SK-N-SH (cell line): Measurements from ENCODE around the gene PRR19. TPM values are rescaled to one million over a fixed set of nuclear protein-coding genes. Genes with fewer than 3 reads are reported as not detected.

Source experiments
- CTCF ChIA-PET: fragments of 300-600, 350-600 bp; formaldehyde crosslinking; extraction: SDS; loops from one replicate; lab custom pipeline; 2021; lab: Yijun Ruan, JAX
- POLR2A ChIA-PET: fragments of 350-600 bp; sonication (Branson Sonifier 250); formaldehyde crosslinking; extraction: SDS; loops from one replicate; lab custom pipeline; 2020; ENCODE audit warnings: antibody characterized with exemption, inconsistent platforms; lab: Yijun Ruan, JAX
- DNase-seq: peaks from one replicate; pipeline ENCODE4 v3.0.0; 2012
- H2AFZ ChIP-seq: fragments of 200-600 bp; sonication (generic); 2 replicates; pipeline ENCODE4 v1.8.1; 2016; ENCODE audit warnings: antibody characterized with exemption, mild to moderate bottlenecking, low read depth
- H3F3A ChIP-seq: fragments of 200-600 bp; sonication (generic); replicated peaks from 2 replicates; pipeline ENCODE3; 2016; ENCODE audit warnings: antibody characterized with exemption, mild to moderate bottlenecking; ENCODE audit not compliant: insufficient read depth
- H3K27ac ChIP-seq, 2 experiments: fragments of 200-500 bp in 1 of 2; fragments of 200-600 bp in 1 of 2; sonication (Bioruptor generic) in 1 of 2; sonication (generic), shearing (Covaris generic) in 1 of 2; 2 replicates each; pipeline versions ENCODE4 v1.5.1 to v1.6.1; 2014 to 2016; ENCODE audit warnings: low read depth in 2 of 2, inconsistent platforms in 1 of 2, low read length in 1 of 2, mild to moderate bottlenecking in 1 of 2, mixed read lengths in 1 of 2
- H3K27me3 ChIP-seq: fragments of 200-600 bp; sonication (generic), shearing (Covaris generic); 2 replicates; pipeline ENCODE4 v1.6.1; 2016; ENCODE audit warnings: mixed run types; ENCODE audit not compliant: insufficient read depth
- H3K36me3 ChIP-seq, 2 experiments: fragments of 200-500 bp in 1 of 2; fragments of 200-600 bp in 1 of 2; sonication (Bioruptor generic) in 1 of 2; sonication (generic) in 1 of 2; replicated peaks in 1 of 2; 2 replicates each; pipeline versions ENCODE3 to v1.5.1; 2014 to 2016; ENCODE audit warnings: low read length in 1 of 2, mild to moderate bottlenecking in 1 of 2; ENCODE audit not compliant: insufficient read depth in 2 of 2, control insufficient read depth in 1 of 2
- H3K4me1 ChIP-seq, 2 experiments: fragments of 200-500 bp in 1 of 2; fragments of 200-600 bp in 1 of 2; sonication (Bioruptor generic) in 1 of 2; sonication (generic), shearing (Covaris generic) in 1 of 2; 2 replicates each; pipeline versions ENCODE4 v1.5.1 to v1.6.1; 2014 to 2016; ENCODE audit warnings: low read depth in 1 of 2, low read length in 1 of 2, mixed run types in 1 of 2; ENCODE audit not compliant: insufficient read depth in 2 of 2, control insufficient read depth in 1 of 2
- H3K4me2 ChIP-seq: fragments of 200-600 bp; sonication (generic), shearing (Covaris generic); 2 replicates; pipeline ENCODE4 v1.6.1; 2017; ENCODE audit warnings: mixed run types
- H3K4me3 ChIP-seq, 2 experiments: fragments of 200-500 bp in 1 of 2; fragments of 200-600 bp in 1 of 2; sonication (Bioruptor generic) in 1 of 2; sonication (generic), shearing (Covaris generic) in 1 of 2; 2 replicates each; pipeline versions ENCODE4 v1.5.1 to v1.8.1; 2014 to 2016; ENCODE audit warnings: low read depth in 2 of 2, inconsistent platforms in 1 of 2, low read length in 1 of 2, mild to moderate bottlenecking in 1 of 2, mixed read lengths in 1 of 2, moderate library complexity in 1 of 2
- H3K79me2 ChIP-seq: fragments of 200-600 bp; sonication (generic); 2 replicates; pipeline ENCODE4 v1.8.1; 2017; ENCODE audit warnings: mild to moderate bottlenecking; ENCODE audit not compliant: insufficient read depth
- H3K9ac ChIP-seq: fragments of 200-600 bp; sonication (generic); 2 replicates; pipeline ENCODE4 v1.6.1; 2017; ENCODE audit warnings: mixed run types
- H3K9me2 ChIP-seq: fragments of 200-600 bp; sonication (generic); 2 replicates; pipeline ENCODE4 v1.6.1; 2017; ENCODE audit warnings: mixed run types
- H3K9me3 ChIP-seq: fragments of 200-600 bp; sonication (generic); 2 replicates; pipeline ENCODE4 v1.6.1; 2017; ENCODE audit warnings: mixed run types, mild to moderate bottlenecking, moderate library complexity
- H4K20me1 ChIP-seq: fragments of 200-600 bp; sonication (generic); 2 replicates; pipeline ENCODE4 v1.6.1; 2017; ENCODE audit warnings: mild to moderate bottlenecking, mixed run types; ENCODE audit not compliant: insufficient read depth
- CHD2 ChIP-seq: fragments of 150-350 bp; IDR thresholded peaks from 2 replicates; pipeline ENCODE4 v1.6.1; 2018; ENCODE audit warnings: low read length; ENCODE audit not compliant: partially characterized antibody
- ELF1 ChIP-seq: IDR thresholded peaks from 2 replicates; pipeline ENCODE4 v1.4.0; 2012
- EP300 ChIP-seq, 2 experiments: IDR thresholded peaks; 2 replicates each; pipeline versions ENCODE4 v1.4.0 to v1.6.1; 2012; ENCODE audit warnings: borderline replicate concordance in 1 of 2, low read depth in 1 of 2, low read length in 1 of 2
- EZH2phosphoT487 ChIP-seq: fragments of 200-600 bp; sonication (generic); IDR thresholded peaks from 2 replicates; pipeline ENCODE4 v1.6.1; 2017; ENCODE audit warnings: low read depth, mixed run types, mild to moderate bottlenecking, antibody characterized with exemption, moderate library complexity, borderline replicate concordance
- FOSL2 ChIP-seq: IDR thresholded peaks from 2 replicates; pipeline ENCODE4 v1.4.0; 2012; ENCODE audit warnings: low read depth, mild to moderate bottlenecking, moderate library complexity, borderline replicate concordance
- GATA2 ChIP-seq: sonication (generic); formaldehyde crosslinking; IDR thresholded peaks from 2 replicates; pipeline ENCODE4 v1.5.0; 2020; ENCODE audit warnings: mild to moderate bottlenecking, missing genetic modification reagents
- JUND ChIP-seq: IDR thresholded peaks from 2 replicates; pipeline ENCODE4 v1.4.0; 2012
- MXI1 ChIP-seq: IDR thresholded peaks from 2 replicates; pipeline ENCODE4 v1.6.1; 2012; ENCODE audit warnings: mild to moderate bottlenecking, low read depth, low read length, improper control_type of control experiment
- POLR2AphosphoS5 ChIP-seq: IDR thresholded peaks from 2 replicates; pipeline ENCODE4 v1.6.1; 2012; ENCODE audit warnings: low read depth, low read length
- RCOR1 ChIP-seq: fragments of 150-350 bp; IDR thresholded peaks from 2 replicates; pipeline ENCODE4 v1.6.1; 2017; ENCODE audit warnings: antibody characterized with exemption, low read length
- RXRA ChIP-seq: IDR thresholded peaks from 2 replicates; pipeline ENCODE4 v1.4.0; 2012; ENCODE audit warnings: low read depth, mild to moderate bottlenecking, borderline replicate concordance
- SIN3A ChIP-seq: IDR thresholded peaks from 2 replicates; pipeline ENCODE4 v1.6.1; 2012; ENCODE audit warnings: low read depth, mild to moderate bottlenecking, low read length, moderate library complexity, borderline replicate concordance
- TAF1 ChIP-seq: IDR thresholded peaks from 2 replicates; pipeline ENCODE4 v1.6.1; 2012; ENCODE audit warnings: low read depth, mild to moderate bottlenecking, low read length, moderate library complexity, borderline replicate concordance
- TEAD4 ChIP-seq: IDR thresholded peaks from 2 replicates; pipeline ENCODE4 v1.4.0; 2012; ENCODE audit warnings: mild to moderate bottlenecking, borderline replicate concordance; ENCODE audit not compliant: insufficient read depth
- YY1 ChIP-seq: IDR thresholded peaks from 2 replicates; pipeline ENCODE4 v1.4.0; 2012; ENCODE audit warnings: low read depth, mild to moderate bottlenecking
- WGBS: methylation state at CpG from one replicate; pipeline ENCODE4 v1.1.6; 2017; ENCODE audit warnings: low lambda C conversion rate; 5-methylcytosine and 5-hydroxymethylcytosine counted together
- polyA plus RNA-seq, 3 experiments: library from polyadenylated mRNA; depleted of rRNA; stranded (reverse); fragments of >200 nt; gene quantifications; 2 replicates each; pipeline ENCODE4 v1.2.3, GENCODE V29; 2012
- TF ChIP-seq, protein P1 (sequence below): fragments of 200-600 bp; sonication (generic); IDR thresholded peaks from 2 replicates; pipeline ENCODE4 v1.6.1; 2017; ENCODE audit warnings: antibody characterized with exemption, mild to moderate bottlenecking, moderate library complexity
- TF ChIP-seq, protein P2 (sequence below): fragments of 150-350 bp; IDR thresholded peaks from 2 replicates; pipeline ENCODE4 v1.6.1; 2017; ENCODE audit warnings: antibody characterized with exemption, low read length, low read depth, borderline replicate concordance
- TF ChIP-seq, protein P3 (sequence below): IDR thresholded peaks from 2 replicates; pipeline ENCODE4 v1.4.0; 2012; ENCODE audit warnings: low read depth
- TF ChIP-seq, protein P4 (sequence below): IDR thresholded peaks from 2 replicates; pipeline ENCODE4; 2012

The PRR19 gene
- polyA plus RNA-seq, 1 of the 3 experiments (the other 2 are of a cell fraction), result 1.3 TPM

DNA sequence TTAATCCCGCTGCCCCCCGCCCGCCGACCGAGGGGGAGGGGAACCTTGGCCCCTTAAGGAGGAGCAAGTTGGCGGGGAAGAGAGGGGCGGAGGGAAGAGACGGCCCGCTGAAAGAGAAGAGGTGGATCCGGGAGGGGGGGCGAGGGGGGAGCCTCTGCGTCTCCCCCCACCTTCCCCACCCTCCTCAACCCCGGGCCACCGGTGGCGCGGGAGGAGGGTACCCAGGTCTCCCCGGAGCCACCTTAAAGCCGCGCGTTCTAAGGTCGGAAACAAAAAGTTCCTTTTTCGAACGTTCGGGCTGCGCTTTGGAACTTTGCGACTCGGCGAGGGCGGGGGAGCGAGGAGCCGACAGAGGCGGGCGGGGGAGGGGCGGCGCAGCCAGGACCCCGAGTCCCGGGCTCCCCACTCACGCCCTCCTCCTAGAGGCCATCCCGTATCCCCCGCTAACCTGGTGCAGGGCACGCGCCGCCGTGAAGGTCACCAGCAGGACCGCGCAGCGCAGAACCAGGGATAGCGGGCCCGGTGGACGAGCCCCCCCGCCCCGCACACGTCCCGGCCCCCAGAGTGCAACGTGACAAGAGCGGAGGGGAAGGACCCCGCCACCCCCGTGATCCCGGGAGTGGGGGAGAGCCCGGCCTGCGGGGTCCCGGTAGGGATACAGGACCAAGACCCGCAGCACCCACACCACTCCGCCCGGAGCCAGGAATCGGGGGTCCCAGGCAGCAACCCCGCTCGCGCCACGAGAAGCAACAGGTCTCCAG, 47.7 kb upstream of the PRR19 start (continued):
- TF ChIP-seq, protein P1, sequence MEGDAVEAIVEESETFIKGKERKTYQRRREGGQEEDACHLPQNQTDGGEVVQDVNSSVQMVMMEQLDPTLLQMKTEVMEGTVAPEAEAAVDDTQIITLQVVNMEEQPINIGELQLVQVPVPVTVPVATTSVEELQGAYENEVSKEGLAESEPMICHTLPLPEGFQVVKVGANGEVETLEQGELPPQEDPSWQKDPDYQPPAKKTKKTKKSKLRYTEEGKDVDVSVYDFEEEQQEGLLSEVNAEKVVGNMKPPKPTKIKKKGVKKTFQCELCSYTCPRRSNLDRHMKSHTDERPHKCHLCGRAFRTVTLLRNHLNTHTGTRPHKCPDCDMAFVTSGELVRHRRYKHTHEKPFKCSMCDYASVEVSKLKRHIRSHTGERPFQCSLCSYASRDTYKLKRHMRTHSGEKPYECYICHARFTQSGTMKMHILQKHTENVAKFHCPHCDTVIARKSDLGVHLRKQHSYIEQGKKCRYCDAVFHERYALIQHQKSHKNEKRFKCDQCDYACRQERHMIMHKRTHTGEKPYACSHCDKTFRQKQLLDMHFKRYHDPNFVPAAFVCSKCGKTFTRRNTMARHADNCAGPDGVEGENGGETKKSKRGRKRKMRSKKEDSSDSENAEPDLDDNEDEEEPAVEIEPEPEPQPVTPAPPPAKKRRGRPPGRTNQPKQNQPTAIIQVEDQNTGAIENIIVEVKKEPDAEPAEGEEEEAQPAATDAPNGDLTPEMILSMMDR, result no peak
- TF ChIP-seq TEAD4 (no peak), TAF1 (peak; percentile 33; the same call in 1 of the 2 replicates), MXI1 (no peak), CHD2 (peak; percentile 19), SIN3A (no peak), GATA2 (CRISPR knock-in tag) (no peak), YY1 (no peak), ELF1 (no peak), RCOR1 (no peak)
- TF ChIP-seq, protein P2, sequence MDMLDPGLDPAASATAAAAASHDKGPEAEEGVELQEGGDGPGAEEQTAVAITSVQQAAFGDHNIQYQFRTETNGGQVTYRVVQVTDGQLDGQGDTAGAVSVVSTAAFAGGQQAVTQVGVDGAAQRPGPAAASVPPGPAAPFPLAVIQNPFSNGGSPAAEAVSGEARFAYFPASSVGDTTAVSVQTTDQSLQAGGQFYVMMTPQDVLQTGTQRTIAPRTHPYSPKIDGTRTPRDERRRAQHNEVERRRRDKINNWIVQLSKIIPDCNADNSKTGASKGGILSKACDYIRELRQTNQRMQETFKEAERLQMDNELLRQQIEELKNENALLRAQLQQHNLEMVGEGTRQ, result no peak
- TF ChIP-seq, protein P3, sequence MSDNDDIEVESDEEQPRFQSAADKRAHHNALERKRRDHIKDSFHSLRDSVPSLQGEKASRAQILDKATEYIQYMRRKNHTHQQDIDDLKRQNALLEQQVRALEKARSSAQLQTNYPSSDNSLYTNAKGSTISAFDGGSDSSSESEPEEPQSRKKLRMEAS, result no peak

DNA sequence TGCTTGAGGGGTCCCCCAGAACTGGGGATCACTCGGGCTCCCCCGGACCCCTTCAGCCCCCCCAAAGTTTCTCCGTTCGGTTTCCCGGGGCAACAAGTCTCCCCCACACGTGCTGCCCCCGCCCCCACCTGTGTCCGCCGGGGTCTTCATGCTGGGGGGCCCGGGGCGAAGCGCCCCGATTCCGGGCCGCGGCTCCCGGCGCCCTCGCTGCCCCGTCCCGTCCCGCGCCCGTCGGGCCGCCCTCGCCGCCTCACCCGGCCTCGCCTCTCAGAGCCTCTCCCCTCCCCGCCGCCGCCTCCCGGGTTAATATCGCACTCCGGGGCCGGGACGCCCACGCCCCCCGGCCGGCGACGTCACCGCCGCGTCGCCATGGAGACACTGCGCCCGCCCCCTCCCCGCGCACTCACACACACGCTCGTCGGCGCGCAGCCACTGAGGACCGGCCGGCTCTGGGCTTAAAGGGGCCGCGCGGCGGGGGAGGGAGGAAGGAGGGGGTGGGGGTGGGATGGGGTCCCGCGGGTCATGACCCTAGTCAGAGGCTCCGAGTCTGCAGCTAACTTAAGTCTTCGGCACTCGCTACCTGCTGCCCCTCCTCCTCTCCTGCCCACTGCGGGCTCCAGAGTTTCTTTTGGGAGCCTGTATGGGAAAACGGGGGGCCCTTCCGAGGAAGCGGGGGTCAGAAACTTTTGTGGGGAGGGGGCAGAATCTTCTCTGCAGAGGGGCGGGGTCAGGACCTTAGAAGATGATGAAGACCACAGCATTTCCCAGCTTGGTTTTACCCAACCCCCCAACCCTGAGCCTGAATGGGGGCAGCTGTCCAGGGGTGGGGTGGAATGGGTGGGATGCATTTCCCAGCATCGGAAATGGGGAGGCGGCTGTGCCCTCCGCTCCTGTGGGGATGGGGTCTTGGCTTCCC, 46.8 kb upstream of the PRR19 start, which contains the start of gene ERF:
Gene ERF, minus strand, starts transcription at position 279 of the 916 bp plus-strand sequence. Its CDS starts 129 bp downstream, at position 150.
- ChIA-PET CTCF (interaction anchor here (1.0 to 2.2 kb wide), 7 partner anchors 9 to 41 kb away, joined by 3 to 27 read pairs (median 4); partner anchors contain the start of gene GSK3A), POLR2A (interaction anchor here (0.6 to 1.9 kb wide), 5 partner anchors 15 to 26 kb away, joined by 3 to 6 read pairs (median 4); partner anchors contain the start of gene CIC)
- peak within 1 kb of the TSS; percentile 89 to 96 for H3K4me3 ChIP-seq
- peak within 1 kb of the TSS; percentile 97 to 98 for H3K27ac ChIP-seq
- H4K20me1 ChIP-seq, result peaks cover 30% of the 10 kb centered on the region
- peaks cover 13 to 32% of the 10 kb centered on the region in 2 experiments for H3K4me1 ChIP-seq
- H3K4me2 ChIP-seq, result peak within 1 kb of the TSS; percentile 99
- H2AFZ ChIP-seq, result peak within 1 kb of the TSS; percentile 82; the same call in 1 of the 2 replicates
- peaks cover 29% of the 10 kb centered on the region for H3F3A ChIP-seq
- no peaks in the 10 kb centered on the region for H3K9me3 ChIP-seq
- WGBS, result 0% methylated on average over 18 of the region's 75 CpGs
- peak within 1 kb of the TSS; percentile 99 for H3K9ac ChIP-seq
- H3K36me3 ChIP-seq, result peaks cover 3 to 4% of the 10 kb centered on the region in 2 experiments
- peak; percentile 96 for DNase-seq
- no peaks in the 10 kb centered on the region for H3K27me3 ChIP-seq
- H3K9me2 ChIP-seq, result no peaks in the 10 kb centered on the region
- H3K79me2 ChIP-seq, result peaks cover 55% of the 10 kb centered on the region
- TF ChIP-seq EP300 (IDR thresholded peaks at IDR 0.05; ENCODE audit: borderline replicate concordance in 1 of 2, low read depth in 1 of 2, low read length in 1 of 2) (no peak), JUND (no peak), EZH2phosphoT487 (no peak), GATA2 (CRISPR knock-in tag) (no peak), SIN3A (peak; percentile 58; the same call in 1 of the 2 replicates), FOSL2 (no peak), POLR2AphosphoS5 (peak; percentile 80), RXRA (no peak), RCOR1 (peak; percentile 50; the same call in 1 of the 2 replicates), CHD2 (peak; percentile 38)
- TF ChIP-seq, protein P4, sequence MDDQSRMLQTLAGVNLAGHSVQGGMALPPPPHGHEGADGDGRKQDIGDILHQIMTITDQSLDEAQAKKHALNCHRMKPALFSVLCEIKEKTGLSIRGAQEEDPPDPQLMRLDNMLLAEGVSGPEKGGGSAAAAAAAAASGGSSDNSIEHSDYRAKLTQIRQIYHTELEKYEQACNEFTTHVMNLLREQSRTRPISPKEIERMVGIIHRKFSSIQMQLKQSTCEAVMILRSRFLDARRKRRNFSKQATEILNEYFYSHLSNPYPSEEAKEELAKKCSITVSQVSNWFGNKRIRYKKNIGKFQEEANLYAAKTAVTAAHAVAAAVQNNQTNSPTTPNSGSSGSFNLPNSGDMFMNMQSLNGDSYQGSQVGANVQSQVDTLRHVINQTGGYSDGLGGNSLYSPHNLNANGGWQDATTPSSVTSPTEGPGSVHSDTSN, result no peak
- TF ChIP-seq, protein P1, result no peak
- TF ChIP-seq, protein P2, result no peak
